ENCODE measurements around the gene CADM4. TPM values are rescaled to one million over a fixed set of nuclear protein-coding genes. Genes with fewer than 3 reads are reported as not detected.

Gene CADM4
- total and polyA plus RNA-seq, 9 of the 15 experiments (the other 6 are each of a cell fraction or from before 2014, with no cell fraction given): 0.03 to 4.6 (median 1.3) TPM

DNA sequence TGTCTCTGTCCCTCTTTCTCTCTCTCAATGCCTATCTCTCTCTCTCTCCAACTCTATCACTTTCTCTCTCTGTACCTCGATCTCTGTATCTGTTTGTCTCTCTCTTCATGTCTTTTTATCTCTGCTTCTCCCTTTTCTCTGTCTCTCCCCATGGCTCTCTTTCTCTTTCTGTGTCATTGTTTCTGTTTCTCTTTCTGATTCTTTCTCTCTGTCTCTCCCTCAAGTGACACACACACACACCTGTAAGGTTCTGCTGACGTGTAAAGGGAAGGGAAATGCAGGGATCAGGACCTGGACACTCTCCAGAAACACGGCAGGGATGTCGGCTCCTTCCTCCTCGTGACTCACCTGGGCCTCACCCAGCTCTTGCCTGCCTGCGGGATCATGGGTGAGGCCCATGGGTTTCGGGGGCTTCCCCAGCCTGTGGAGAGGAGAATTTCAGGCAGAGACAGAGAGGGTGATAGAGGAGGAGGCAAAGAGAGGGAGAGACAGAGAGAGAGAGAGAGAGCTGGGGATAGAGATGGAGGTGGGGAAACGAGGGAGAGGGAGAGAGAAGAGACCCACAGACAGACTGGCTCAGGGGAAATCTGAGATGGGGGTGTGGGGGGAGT is 35.7 kb upstream of the CADM4 start:
- CTCF ChIA-PET (ENCODE audit: low intra/inter-chr PET ratio): no interaction called here
- TF ChIP-seq ZNF785 (CRISPR knock-in tag; IDR thresholded peaks at IDR 0.05) (no peak), ZNF764 (CRISPR knock-in tag; IDR thresholded peaks at IDR 0.05; ENCODE audit: low read depth) (no peak), TCF7 (IDR thresholded peaks at IDR 0.05; ENCODE audit: borderline replicate concordance) (no peak), CREBBP (IDR thresholded peaks at IDR 0.05; ENCODE audit: low read depth, low read length) (no peak), MAZ (CRISPR knock-in tag; conservative IDR thresholded peaks at IDR 0.05 in 1 of 2, IDR thresholded peaks at IDR 0.05 in 1 of 2) (no peak), BCLAF1 (IDR thresholded peaks at IDR 0.05; ENCODE audit: borderline replicate concordance in 1 of 2, control insufficient read depth in 1 of 2, low read depth in 2 of 2, low read length in 1 of 2) (0 out of 4 replicates have a peak, but pooled peaks of 1 of the 2 experiments have one; percentile 16), ERF (CRISPR knock-in tag; IDR thresholded peaks at IDR 0.05) (no peak), TAF9B (IDR thresholded peaks at IDR 0.05; ENCODE audit: partially characterized antibody) (no peak), CGGBP1 (CRISPR knock-in tag; IDR thresholded peaks at IDR 0.05) (no peak), SMC3 (conservative IDR thresholded peaks at IDR 0.05; ENCODE audit: insufficient read depth, low read depth, low read length) (no peak)
- TF ChIP-seq, protein P1, sequence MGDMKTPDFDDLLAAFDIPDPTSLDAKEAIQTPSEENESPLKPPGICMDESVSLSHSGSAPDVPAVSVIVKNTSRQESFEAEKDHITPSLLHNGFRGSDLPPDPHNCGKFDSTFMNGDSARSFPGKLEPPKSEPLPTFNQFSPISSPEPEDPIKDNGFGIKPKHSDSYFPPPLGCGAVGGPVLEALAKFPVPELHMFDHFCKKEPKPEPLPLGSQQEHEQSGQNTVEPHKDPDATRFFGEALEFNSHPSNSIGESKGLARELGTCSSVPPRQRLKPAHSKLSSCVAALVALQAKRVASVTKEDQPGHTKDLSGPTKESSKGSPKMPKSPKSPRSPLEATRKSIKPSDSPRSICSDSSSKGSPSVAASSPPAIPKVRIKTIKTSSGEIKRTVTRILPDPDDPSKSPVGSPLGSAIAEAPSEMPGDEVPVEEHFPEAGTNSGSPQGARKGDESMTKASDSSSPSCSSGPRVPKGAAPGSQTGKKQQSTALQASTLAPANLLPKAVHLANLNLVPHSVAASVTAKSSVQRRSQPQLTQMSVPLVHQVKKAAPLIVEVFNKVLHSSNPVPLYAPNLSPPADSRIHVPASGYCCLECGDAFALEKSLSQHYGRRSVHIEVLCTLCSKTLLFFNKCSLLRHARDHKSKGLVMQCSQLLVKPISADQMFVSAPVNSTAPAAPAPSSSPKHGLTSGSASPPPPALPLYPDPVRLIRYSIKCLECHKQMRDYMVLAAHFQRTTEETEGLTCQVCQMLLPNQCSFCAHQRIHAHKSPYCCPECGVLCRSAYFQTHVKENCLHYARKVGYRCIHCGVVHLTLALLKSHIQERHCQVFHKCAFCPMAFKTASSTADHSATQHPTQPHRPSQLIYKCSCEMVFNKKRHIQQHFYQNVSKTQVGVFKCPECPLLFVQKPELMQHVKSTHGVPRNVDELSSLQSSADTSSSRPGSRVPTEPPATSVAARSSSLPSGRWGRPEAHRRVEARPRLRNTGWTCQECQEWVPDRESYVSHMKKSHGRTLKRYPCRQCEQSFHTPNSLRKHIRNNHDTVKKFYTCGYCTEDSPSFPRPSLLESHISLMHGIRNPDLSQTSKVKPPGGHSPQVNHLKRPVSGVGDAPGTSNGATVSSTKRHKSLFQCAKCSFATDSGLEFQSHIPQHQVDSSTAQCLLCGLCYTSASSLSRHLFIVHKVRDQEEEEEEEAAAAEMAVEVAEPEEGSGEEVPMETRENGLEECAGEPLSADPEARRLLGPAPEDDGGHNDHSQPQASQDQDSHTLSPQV (IDR thresholded peaks at IDR 0.05): no peak
- TF ChIP-seq, protein P2, sequence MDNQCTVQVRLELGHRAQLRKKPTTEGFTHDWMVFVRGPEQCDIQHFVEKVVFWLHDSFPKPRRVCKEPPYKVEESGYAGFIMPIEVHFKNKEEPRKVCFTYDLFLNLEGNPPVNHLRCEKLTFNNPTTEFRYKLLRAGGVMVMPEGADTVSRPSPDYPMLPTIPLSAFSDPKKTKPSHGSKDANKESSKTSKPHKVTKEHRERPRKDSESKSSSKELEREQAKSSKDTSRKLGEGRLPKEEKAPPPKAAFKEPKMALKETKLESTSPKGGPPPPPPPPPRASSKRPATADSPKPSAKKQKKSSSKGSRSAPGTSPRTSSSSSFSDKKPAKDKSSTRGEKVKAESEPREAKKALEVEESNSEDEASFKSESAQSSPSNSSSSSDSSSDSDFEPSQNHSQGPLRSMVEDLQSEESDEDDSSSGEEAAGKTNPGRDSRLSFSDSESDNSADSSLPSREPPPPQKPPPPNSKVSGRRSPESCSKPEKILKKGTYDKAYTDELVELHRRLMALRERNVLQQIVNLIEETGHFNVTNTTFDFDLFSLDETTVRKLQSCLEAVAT (IDR thresholded peaks at IDR 0.05): peak; percentile 42 to 45; a peak in 2 of 4 replicates

More for the DNA sequence above, 35.7 kb upstream of the CADM4 start:
- Histone ChIP-seq H3K9ac (ENCODE audit: insufficient read depth in 1 of 2, low read depth in 2 of 2, low read length in 2 of 2) (peak overlapping the region in 1 of 2 experiments; percentile 36; a peak in 1 of 4 replicates), H3K79me2 (ENCODE audit: control insufficient read depth, insufficient read depth, low read length) (no peaks in the 10 kb centered on the region), H3K9me3 (replicated peaks; ENCODE audit: control insufficient read depth, insufficient read depth, low read depth, low read length) (no peaks in the 10 kb centered on the region), H3K27me3 (ENCODE audit: control insufficient read depth in 2 of 2, insufficient read depth in 2 of 2, low read length in 2 of 2) (no peaks in the 10 kb centered on the region), H3K4me3 (no peak overlapping the region), H4K20me1 (replicated peaks; ENCODE audit: control insufficient read depth, insufficient read depth, low read length) (no peaks in the 10 kb centered on the region), H3K4me1 (replicated peaks in 1 of 2; ENCODE audit: control insufficient read depth in 2 of 2, insufficient read depth in 2 of 2, low read length in 2 of 2) (peaks cover 26 to 31% of the 10 kb centered on the region in 2 experiments), H3K27ac (ENCODE audit: extremely low read depth, low read depth, low read length) (no peak overlapping the region), H3K4me2 (ENCODE audit: insufficient read depth, low read length) (no peak overlapping the region), H3K36me3 (ENCODE audit: control insufficient read depth, insufficient read depth, low read length) (no peaks in the 10 kb centered on the region), H3K9me1 (ENCODE audit: control insufficient read depth, insufficient read depth, low read length) (no peaks in the 10 kb centered on the region), H2AFZ (ENCODE audit: low read depth, low read length) (peak overlapping the region; percentile 37)
- DNase-seq (ENCODE audit: extremely low read depth in 1 of 4, low spot score in 3 of 4): no peak
- WGBS (ENCODE audit: insufficient coverage, low coverage, missing lambda C conversion rate): 3% methylated on average over 7 of the region's 8 CpGs
- in situ Hi-C loops (cut with MboI) (no loop called here), intact Hi-C loops (cut with micrococcal nuclease) (no loop called here)
- BruUV-seq (replicated peaks): no TSS peak
- POLR2A ChIA-PET: interaction anchor here (0.6 kb wide), 1 partner anchor 11 kb away, joined by 3 read pairs; no protein-coding TSS in a partner anchor
- peak; percentile 63 for FAIRE-seq
- ATAC-seq: no peak
